H9 (cell line): Measurements from ENCODE around the gene TBC1D8. TPM values are rescaled to one million over a fixed set of nuclear protein-coding genes. Genes with fewer than 3 reads are reported as not detected.

Source experiments
- DNase-seq: peaks from one replicate; pipeline ENCODE4 v3.0.0-alpha.2; 2017
- H2AFZ ChIP-seq: one replicate; pipeline ENCODE4 v1.6.1; 2013; ENCODE audit warnings: mild to moderate bottlenecking, low read length, control low read depth, moderate library complexity
- H2AK5ac ChIP-seq: 2 replicates; pipeline ENCODE4 v1.6.1; 2013; ENCODE audit warnings: low read length, control low read depth, mixed read lengths; ENCODE audit not compliant: insufficient read length
- H2BK120ac ChIP-seq: one replicate; pipeline ENCODE4 v1.6.1; 2013; ENCODE audit warnings: low read depth, mild to moderate bottlenecking, low read length, control low read depth, inconsistent platforms; ENCODE audit not compliant: poor library complexity, severe bottlenecking
- H2BK12ac ChIP-seq: 2 replicates; pipeline ENCODE4 v1.6.1; 2013; ENCODE audit warnings: low read length, control low read depth, mixed read lengths, low read depth; ENCODE audit not compliant: insufficient read length
- H2BK15ac ChIP-seq: 2 replicates; pipeline ENCODE4 v1.6.1; 2013; ENCODE audit warnings: low read depth, low read length, control low read depth
- H2BK20ac ChIP-seq: one replicate; pipeline ENCODE4 v1.6.1; 2013; ENCODE audit warnings: low read depth, mild to moderate bottlenecking, low read length, control low read depth, inconsistent platforms; ENCODE audit not compliant: poor library complexity, severe bottlenecking
- H2BK5ac ChIP-seq: 2 replicates; pipeline ENCODE4 v1.6.1; 2013; ENCODE audit warnings: low read length, control low read depth, mixed read lengths; ENCODE audit not compliant: insufficient read length
- H3K14ac ChIP-seq: 2 replicates; pipeline ENCODE4 v1.6.1; 2013; ENCODE audit warnings: low read length, control low read depth; ENCODE audit not compliant: insufficient read depth
- H3K18ac ChIP-seq: 2 replicates; pipeline ENCODE4 v1.6.1; 2013; ENCODE audit warnings: low read depth, mild to moderate bottlenecking, mixed read lengths, low read length, control low read depth; ENCODE audit not compliant: insufficient read length
- H3K23ac ChIP-seq: 2 replicates; pipeline ENCODE4 v1.6.1; 2013; ENCODE audit warnings: low read length, control low read depth, mixed read lengths, low read depth; ENCODE audit not compliant: insufficient read length
- H3K23me2 ChIP-seq: 2 replicates; pipeline ENCODE4 v1.6.1; 2013; ENCODE audit warnings: low read depth, mild to moderate bottlenecking, mixed read lengths, low read length, control low read depth; ENCODE audit not compliant: insufficient read length, poor library complexity, severe bottlenecking
- H3K27ac ChIP-seq: 2 replicates; pipeline ENCODE4 v1.5.1; 2013; ENCODE audit warnings: low read length, control low read depth, mixed read lengths, low read depth; ENCODE audit not compliant: insufficient read length
- H3K27me3 ChIP-seq: 2 replicates; pipeline ENCODE4 v1.6.1; 2013; ENCODE audit warnings: low read length, control low read depth, inconsistent platforms; ENCODE audit not compliant: insufficient read depth
- H3K4ac ChIP-seq: 2 replicates; pipeline ENCODE4 v1.6.1; 2013; ENCODE audit warnings: low read depth, mild to moderate bottlenecking, control low read depth, inconsistent platforms, low read length, moderate library complexity
- H3K4me1 ChIP-seq: 2 replicates; pipeline ENCODE4 v1.6.1; 2013; ENCODE audit warnings: low read length, control low read depth, inconsistent platforms; ENCODE audit not compliant: insufficient read depth
- H3K4me2 ChIP-seq: 2 replicates; pipeline ENCODE4 v1.6.1; 2013; ENCODE audit warnings: low read length, control low read depth, mixed read lengths; ENCODE audit not compliant: insufficient read length, insufficient read depth
- H3K56ac ChIP-seq: 2 replicates; pipeline ENCODE4 v1.6.1; 2013; ENCODE audit warnings: low read depth, mild to moderate bottlenecking, mixed read lengths, low read length, control low read depth; ENCODE audit not compliant: insufficient read length
- H3K79me1 ChIP-seq: 2 replicates; pipeline ENCODE4 v1.6.1; 2013; ENCODE audit warnings: low read depth, mild to moderate bottlenecking, moderate library complexity, low read length, control low read depth, inconsistent platforms; ENCODE audit not compliant: insufficient read depth, poor library complexity, severe bottlenecking
- H3K79me2 ChIP-seq: 2 replicates; pipeline ENCODE4 v1.6.1; 2013; ENCODE audit warnings: low read length, control low read depth, inconsistent platforms; ENCODE audit not compliant: insufficient read depth
- H3K9ac ChIP-seq: 2 replicates; pipeline ENCODE4 v1.6.1; 2013; ENCODE audit warnings: low read length, control low read depth, mixed read lengths; ENCODE audit not compliant: insufficient read length; ENCODE audit errors: extremely low read depth
- H3K9me3 ChIP-seq: one replicate; pipeline ENCODE4 v1.6.1; 2013; ENCODE audit warnings: low read depth, low read length, inconsistent platforms; ENCODE audit not compliant: control insufficient read depth
- H3T11ph ChIP-seq: one replicate; pipeline ENCODE4 v1.6.1; 2013; ENCODE audit warnings: mild to moderate bottlenecking, low read length, control low read depth, inconsistent platforms
- H4K20me1 ChIP-seq: one replicate; pipeline ENCODE4 v1.6.1; 2013; ENCODE audit not compliant: control insufficient read depth, insufficient read length, insufficient read depth
- H4K5ac ChIP-seq: 2 replicates; pipeline ENCODE4 v1.6.1; 2013; ENCODE audit warnings: low read depth, mild to moderate bottlenecking, mixed read lengths, low read length, control low read depth; ENCODE audit not compliant: insufficient read length
- H4K8ac ChIP-seq: replicated peaks from 2 replicates; pipeline ENCODE4 v1.6.1; 2013; ENCODE audit warnings: low read length, control low read depth, mixed read lengths, low read depth; ENCODE audit not compliant: insufficient read length
- H4K91ac ChIP-seq: 2 replicates; pipeline ENCODE4 v1.6.1; 2013; ENCODE audit warnings: low read depth, mild to moderate bottlenecking, moderate library complexity, mixed read lengths, low read length, control low read depth; ENCODE audit not compliant: insufficient read length
- H3K27ac Mint-ChIP-seq, 3 experiments: 2 replicates in 2 of 3; 3 replicates in 1 of 3; pipeline ENCODE4 v1.8.0; 2020 to 2021; ENCODE audit warnings: mixed read lengths in 3 of 3, mild to moderate bottlenecking in 1 of 3, moderate library complexity in 1 of 3
- H3K27me3 Mint-ChIP-seq: 2 replicates; pipeline ENCODE4 v1.8.0; 2021; ENCODE audit warnings: low read depth, mild to moderate bottlenecking, moderate library complexity, mixed read lengths
- H3K36me3 Mint-ChIP-seq, 3 experiments: 2 replicates in 2 of 3; 3 replicates in 1 of 3; pipeline ENCODE4 v1.8.0; 2020 to 2021; ENCODE audit warnings: low read depth in 3 of 3, mixed read lengths in 3 of 3; ENCODE audit not compliant: insufficient read depth in 1 of 3
- H3K4me1 Mint-ChIP-seq, 2 experiments: 2 replicates each; pipeline ENCODE4 v1.8.0; 2020; ENCODE audit warnings: mixed read lengths in 2 of 2
- H3K4me3 Mint-ChIP-seq, 2 experiments: 2 replicates in 1 of 2; 3 replicates in 1 of 2; pipeline ENCODE4 v1.8.0; 2020 to 2021; ENCODE audit warnings: mild to moderate bottlenecking in 2 of 2, mixed read lengths in 2 of 2, moderate library complexity in 1 of 2
- H3K9me3 Mint-ChIP-seq, 2 experiments: 2 replicates in 1 of 2; 3 replicates in 1 of 2; pipeline ENCODE4 v1.8.0; 2020; ENCODE audit warnings: mild to moderate bottlenecking in 2 of 2, mixed read lengths in 2 of 2, moderate library complexity in 1 of 2
- WGBS: extraction: QIAGEN DNeasy Blood & Tissue Kit; methylation state at CpG from one replicate; pipeline ENCODE4 v1.1.7; 2013; ENCODE audit warnings: missing lambda C conversion rate, low lambda C conversion rate, mixed read lengths; ENCODE audit not compliant: insufficient read length; ENCODE audit errors: extremely low coverage; 5-methylcytosine and 5-hydroxymethylcytosine counted together
- total RNA-seq: library from RNA; stranded (reverse); gene quantifications from 2 replicates; pipeline ENCODE4 v1.2.1, GENCODE V29; 2021
- TF ChIP-seq, protein P1 (sequence below): fragments of 200-600 bp; sonication (generic); conservative IDR thresholded peaks from 3 replicates; pipeline ENCODE4 v1.8.0; 2021; ENCODE audit warnings: antibody characterized with exemption, mild to moderate bottlenecking

TBC1D8 gene
- total RNA-seq, 1 experiment from 2014 or later = 16.6 TPM

DNA sequence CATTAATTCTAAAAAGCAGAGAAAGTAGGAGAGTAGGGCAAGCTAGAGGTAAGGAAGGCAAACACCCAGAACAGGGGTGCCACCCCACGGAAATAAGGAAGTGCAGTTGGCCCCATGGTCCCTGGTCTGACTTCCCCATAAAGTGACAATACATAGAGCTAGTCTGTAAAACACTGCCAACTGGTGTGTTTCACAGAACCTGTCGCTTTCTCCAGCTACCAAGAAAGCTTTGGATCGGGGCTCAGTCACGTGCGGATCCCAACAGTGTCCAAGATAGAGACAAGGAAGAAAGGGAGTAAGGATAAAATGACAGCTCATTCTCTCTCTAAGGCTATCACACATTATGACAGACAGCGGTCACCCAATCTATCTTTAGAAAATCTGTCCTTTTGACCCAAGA is 36.4 kb downstream of the TBC1D8 start:
- DNase-seq = no peak
- Histone ChIP-seq H3K56ac (no peak overlapping the region), H3K9me3 (no peaks in the 10 kb centered on the region), H3K4me1 (peaks cover 32% of the 10 kb centered on the region; the same call in 1 of the 2 replicates), H4K20me1 (no peaks in the 10 kb centered on the region), H3K9ac (no peak overlapping the region), H2BK5ac (no peak overlapping the region), H4K91ac (no peak overlapping the region), H4K5ac (no peak overlapping the region), H3K18ac (no peak overlapping the region), H2BK15ac (no peak overlapping the region), H3K79me2 (peaks cover 16% of the 10 kb centered on the region; the same call in 1 of the 2 replicates), H2AK5ac (no peak overlapping the region), H3K4ac (no peak overlapping the region), H3K27ac (peak overlapping the region; percentile 90), H2BK12ac (no peak overlapping the region), H3K27me3 (no peaks in the 10 kb centered on the region), H2BK120ac (no peak overlapping the region), H3K4me2 (peak overlapping the region; percentile 35), H3K23me2 (no peaks in the 10 kb centered on the region), H3K14ac (no peak overlapping the region), H3K79me1 (no peaks in the 10 kb centered on the region), H3K23ac (no peak overlapping the region), H2AFZ (no peak overlapping the region), H4K8ac (no peak overlapping the region), H2BK20ac (no peak overlapping the region), H3T11ph (no peak overlapping the region)
- peak overlapping the region in 1 of 2 experiments; percentile 35; a peak in 2 of 5 replicates for H3K4me3 Mint-ChIP-seq
- TF ChIP-seq, protein P1, sequence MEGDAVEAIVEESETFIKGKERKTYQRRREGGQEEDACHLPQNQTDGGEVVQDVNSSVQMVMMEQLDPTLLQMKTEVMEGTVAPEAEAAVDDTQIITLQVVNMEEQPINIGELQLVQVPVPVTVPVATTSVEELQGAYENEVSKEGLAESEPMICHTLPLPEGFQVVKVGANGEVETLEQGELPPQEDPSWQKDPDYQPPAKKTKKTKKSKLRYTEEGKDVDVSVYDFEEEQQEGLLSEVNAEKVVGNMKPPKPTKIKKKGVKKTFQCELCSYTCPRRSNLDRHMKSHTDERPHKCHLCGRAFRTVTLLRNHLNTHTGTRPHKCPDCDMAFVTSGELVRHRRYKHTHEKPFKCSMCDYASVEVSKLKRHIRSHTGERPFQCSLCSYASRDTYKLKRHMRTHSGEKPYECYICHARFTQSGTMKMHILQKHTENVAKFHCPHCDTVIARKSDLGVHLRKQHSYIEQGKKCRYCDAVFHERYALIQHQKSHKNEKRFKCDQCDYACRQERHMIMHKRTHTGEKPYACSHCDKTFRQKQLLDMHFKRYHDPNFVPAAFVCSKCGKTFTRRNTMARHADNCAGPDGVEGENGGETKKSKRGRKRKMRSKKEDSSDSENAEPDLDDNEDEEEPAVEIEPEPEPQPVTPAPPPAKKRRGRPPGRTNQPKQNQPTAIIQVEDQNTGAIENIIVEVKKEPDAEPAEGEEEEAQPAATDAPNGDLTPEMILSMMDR = no peak
- H3K4me1 Mint-ChIP-seq = peaks cover 35 to 54% of the 10 kb centered on the region in 2 experiments
- H3K9me3 Mint-ChIP-seq = no peaks in the 10 kb centered on the region
- H3K27ac Mint-ChIP-seq = peak overlapping the region; percentile 34 to 97 (median 95); a peak in 5 of 7 replicates
- no peaks in the 10 kb centered on the region for H3K27me3 Mint-ChIP-seq
- H3K36me3 Mint-ChIP-seq = peaks cover 0 to 3% (median 0%) of the 10 kb centered on the region in 3 experiments; a peak in 2 of 7 replicates
- WGBS = no CpG with 5 or more reads among the region's 6 CpGs
